Urothelium cell line (cell line): ENCODE results near the gene CLRN2.
"Not testable (repeated sequence)": the region's sequence is repeated elsewhere in the genome, so short reads cannot be mapped to it uniquely, and the experiment has no call there.

ENCODE experiments used
- DNase-seq: peaks from one replicate; pipeline ENCODE4 v3.0.0; 2011; ENCODE audit warnings: low spot score, mixed read lengths
- FAIRE-seq: peaks from 2 replicates; lab custom pipeline; 2011; peaks lifted over from hg19 to GRCh38; lab: Jason Lieb, UNC

Gene CLRN2

GRCh38 chr4:17544205-17544604 is 29.2 kb downstream of the CLRN2 start:
- FAIRE-seq (no peak), DNase-seq (peak; percentile 44)

GRCh38 chr4:17544831-17545234 is 29.9 kb downstream of the CLRN2 start:
- FAIRE-seq (no peak), DNase-seq (no peak)

- no peak for DNase-seq
- no peak for FAIRE-seq
Measured at GRCh38 chr4:17545374-17546140, 30.6 kb downstream of the CLRN2 start.

GRCh38 chr4:17546222-17546621 is 31.3 kb downstream of the CLRN2 start:
- no peak for FAIRE-seq

GRCh38 chr4:17546678-17547077 is 31.7 kb downstream of the CLRN2 start:
- FAIRE-seq (no peak), DNase-seq (no peak)

More at GRCh38 chr4:17546222-17546621, 31.3 kb downstream of the CLRN2 start:
- no peak for DNase-seq

GRCh38 chr4:17550549-17550948 is 35.6 kb downstream of the CLRN2 start:
- DNase-seq (no peak), FAIRE-seq (no peak)

- FAIRE-seq: no peak
- no peak for DNase-seq
Measured at GRCh38 chr4:17552427-17552826, 37.5 kb downstream of the CLRN2 start.

GRCh38 chr4:17554568-17554967 is 39.6 kb downstream of the CLRN2 start:
- FAIRE-seq (no peak), DNase-seq (no peak)

- no peak for FAIRE-seq
- no peak for DNase-seq
Measured at GRCh38 chr4:17556498-17556897, 41.5 kb downstream of the CLRN2 start.

GRCh38 chr4:17557880-17558279 is 42.9 kb downstream of the CLRN2 start:
- FAIRE-seq: no peak
- no peak for DNase-seq

GRCh38 chr4:17558941-17559708 is 44.2 kb downstream of the CLRN2 start:
- FAIRE-seq: no peak
- DNase-seq: no peak

- no peak for FAIRE-seq
- DNase-seq: no peak
Measured at GRCh38 chr4:17559709-17560048, 44.7 kb downstream of the CLRN2 start.

GRCh38 chr4:17560065-17560673 is 45.2 kb downstream of the CLRN2 start:
- no peak for FAIRE-seq
- DNase-seq: no peak

GRCh38 chr4:17561195-17561909 is 46.4 kb downstream of the CLRN2 start:
- FAIRE-seq: no peak

GRCh38 chr4:17562157-17562556 is 47.2 kb downstream of the CLRN2 start:
- DNase-seq (no peak), FAIRE-seq (no peak)

More at GRCh38 chr4:17561195-17561909, 46.4 kb downstream of the CLRN2 start:
- peak; percentile 6 for DNase-seq

- FAIRE-seq: no peak
- no peak for DNase-seq
Measured at GRCh38 chr4:17565846-17566245, 50.9 kb downstream of the CLRN2 start.

GRCh38 chr4:17567271-17567670 is 52.3 kb downstream of the CLRN2 start:
- no peak for FAIRE-seq

GRCh38 chr4:17574206-17574605 is 59.2 kb downstream of the CLRN2 start:
- no peak for FAIRE-seq
- DNase-seq: no peak

More at GRCh38 chr4:17567271-17567670, 52.3 kb downstream of the CLRN2 start:
- no peak for DNase-seq

- not testable (repeated sequence) for DNase-seq, FAIRE-seq
Measured at GRCh38 chr4:17575177-17575576, 60.2 kb downstream of the CLRN2 start.
